Measurements from ENCODE around the gene ATP5F1E.

- no peak for TF ChIP-seq KLF9 (tag by site-specific recombination; IDR thresholded peaks at IDR 0.05; ENCODE audit: low read depth)
- no peak for TF ChIP-seq TCF7L2 (IDR thresholded peaks at IDR 0.05; ENCODE audit: borderline replicate concordance, low read depth, low read length)
- no peak for TF ChIP-seq ZFP37 (tag by site-specific recombination; IDR thresholded peaks at IDR 0.05)
Measured at GRCh38 chr20:59043698-59044097, 11.6 kb upstream of the ATP5F1E start.

Data from HEK293 (cell line).